ENCODE results near the gene ATP5MK. TPM values are rescaled to one million over a fixed set of nuclear protein-coding genes. Genes with fewer than 3 reads are reported as not detected.
"Not testable (repeated sequence)": the region's sequence is repeated elsewhere in the genome, so short reads cannot be mapped to it uniquely, and the experiment has no call there.

ATP5MK gene
- polyA plus RNA-seq, 1 of the 3 experiments (the other 2 are of a cell fraction): 408 TPM

GRCh38 chr10:103417601-103418000, 21.3 kb upstream of the ATP5MK start:
- Histone ChIP-seq H3K9me2 (no peaks in the 10 kb centered on the region), H3K27ac (ENCODE audit: low read depth in 2 of 2, low read length in 1 of 2) (no peak overlapping the region), H3K4me2 (no peak overlapping the region), H3K4me1 (ENCODE audit: control insufficient read depth in 1 of 2, insufficient read depth in 2 of 2, low read depth in 1 of 2, low read length in 1 of 2) (no peaks in the 10 kb centered on the region), H3K27me3 (ENCODE audit: insufficient read depth) (no peaks in the 10 kb centered on the region), H3F3A (replicated peaks; ENCODE audit: insufficient read depth) (peaks cover 3% of the 10 kb centered on the region), H3K9ac (no peak overlapping the region), H3K9me3 (no peaks in the 10 kb centered on the region), H4K20me1 (ENCODE audit: insufficient read depth) (0 out of 2 replicates have a peak, but pooled peaks cover 4% of the 10 kb centered on the region), H3K4me3 (ENCODE audit: low read depth in 2 of 2, low read length in 1 of 2) (no peak overlapping the region), H3K79me2 (ENCODE audit: insufficient read depth) (no peaks in the 10 kb centered on the region; the same call in 1 of the 2 replicates), H3K36me3 (replicated peaks in 1 of 2; ENCODE audit: control insufficient read depth in 1 of 2, insufficient read depth in 2 of 2, low read length in 1 of 2) (peaks cover 67 to 89% of the 10 kb centered on the region in 2 experiments), H2AFZ (ENCODE audit: low read depth) (no peak overlapping the region)
- ChIA-PET POLR2A (no interaction called here), CTCF (interaction anchor here (0.8 to 7.1 kb wide), 23 partner anchors 10 to 292 kb away, joined by 3 to 83 read pairs (median 5); partner anchors contain the start of gene ATP5MK)
- 98% methylated on average over 5 of the region's 5 CpGs for WGBS (ENCODE audit: low lambda C conversion rate)
- no peak for DNase-seq
- TF ChIP-seq EZH2phosphoT487 (IDR thresholded peaks at IDR 0.05; ENCODE audit: borderline replicate concordance, low read depth) (no peak), USF1 (IDR thresholded peaks at IDR 0.05; ENCODE audit: borderline replicate concordance, low read depth) (no peak), TCF12 (IDR thresholded peaks at IDR 0.05) (no peak), RXRA (IDR thresholded peaks at IDR 0.05; ENCODE audit: borderline replicate concordance, low read depth) (no peak), RAD21 (IDR thresholded peaks at IDR 0.05; ENCODE audit: low read length) (no peak), TAF1 (IDR thresholded peaks at IDR 0.05; ENCODE audit: borderline replicate concordance, low read depth, low read length) (no peak), JUND (IDR thresholded peaks at IDR 0.05) (no peak), NFIC (IDR thresholded peaks at IDR 0.05; ENCODE audit: borderline replicate concordance) (no peak), GATA2 (CRISPR knock-in tag; IDR thresholded peaks at IDR 0.05) (no peak), ELF1 (IDR thresholded peaks at IDR 0.05) (no peak), CHD2 (IDR thresholded peaks at IDR 0.05; ENCODE audit: low read length, partially characterized antibody) (no peak), GABPA (IDR thresholded peaks at IDR 0.05; ENCODE audit: low read depth) (no peak)
- TF ChIP-seq, protein P1, sequence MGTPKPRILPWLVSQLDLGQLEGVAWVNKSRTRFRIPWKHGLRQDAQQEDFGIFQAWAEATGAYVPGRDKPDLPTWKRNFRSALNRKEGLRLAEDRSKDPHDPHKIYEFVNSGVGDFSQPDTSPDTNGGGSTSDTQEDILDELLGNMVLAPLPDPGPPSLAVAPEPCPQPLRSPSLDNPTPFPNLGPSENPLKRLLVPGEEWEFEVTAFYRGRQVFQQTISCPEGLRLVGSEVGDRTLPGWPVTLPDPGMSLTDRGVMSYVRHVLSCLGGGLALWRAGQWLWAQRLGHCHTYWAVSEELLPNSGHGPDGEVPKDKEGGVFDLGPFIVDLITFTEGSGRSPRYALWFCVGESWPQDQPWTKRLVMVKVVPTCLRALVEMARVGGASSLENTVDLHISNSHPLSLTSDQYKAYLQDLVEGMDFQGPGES (IDR thresholded peaks at IDR 0.05; ENCODE audit: low read depth, low read length): no peak

GRCh38 chr10:103417148-103417469, 20.8 kb upstream of the ATP5MK start:
- H2AFZ ChIP-seq (ENCODE audit: low read depth); H3K27ac ChIP-seq (ENCODE audit: low read depth in 2 of 2, low read length in 1 of 2); H3K79me2 ChIP-seq (ENCODE audit: insufficient read depth); H3K4me1 ChIP-seq (ENCODE audit: control insufficient read depth in 1 of 2, insufficient read depth in 2 of 2, low read depth in 1 of 2, low read length in 1 of 2); H3K9ac ChIP-seq; H3K4me3 ChIP-seq (ENCODE audit: low read depth in 2 of 2, low read length in 1 of 2); POLR2A ChIA-PET; H3K9me3 ChIP-seq; H3K27me3 ChIP-seq (ENCODE audit: insufficient read depth); H3K4me2 ChIP-seq; H3K9me2 ChIP-seq; H4K20me1 ChIP-seq (ENCODE audit: insufficient read depth); DNase-seq; H3F3A ChIP-seq (replicated peaks; ENCODE audit: insufficient read depth): not testable (repeated sequence)
- WGBS (ENCODE audit: low lambda C conversion rate): 95% methylated on average over 5 of the region's 5 CpGs
- CTCF ChIA-PET: interaction anchor here (0.8 to 7.1 kb wide), 24 partner anchors 10 to 292 kb away, joined by 3 to 83 read pairs (median 4); partner anchors contain the start of gene CALHM1
- peaks cover 67 to 84% of the 10 kb centered on the region in 2 experiments for H3K36me3 ChIP-seq (replicated peaks in 1 of 2; ENCODE audit: control insufficient read depth in 1 of 2, insufficient read depth in 2 of 2, low read length in 1 of 2)
